A549 treated with dexamethasone at 1 μM for 4 hours (cell line): ENCODE data around the gene MYO3A. TPM values are rescaled to one million over a fixed set of nuclear protein-coding genes. Genes with fewer than 3 reads are reported as not detected.

ENCODE experiments used
- total RNA-seq: library from RNA; stranded (reverse); fragments of 200-300 nt; extraction: Qiagen RNA extraction; gene quantifications from 5 replicates; pipeline ENCODE4 v1.2.3, GENCODE V29; 2022

MYO3A gene, protein sequence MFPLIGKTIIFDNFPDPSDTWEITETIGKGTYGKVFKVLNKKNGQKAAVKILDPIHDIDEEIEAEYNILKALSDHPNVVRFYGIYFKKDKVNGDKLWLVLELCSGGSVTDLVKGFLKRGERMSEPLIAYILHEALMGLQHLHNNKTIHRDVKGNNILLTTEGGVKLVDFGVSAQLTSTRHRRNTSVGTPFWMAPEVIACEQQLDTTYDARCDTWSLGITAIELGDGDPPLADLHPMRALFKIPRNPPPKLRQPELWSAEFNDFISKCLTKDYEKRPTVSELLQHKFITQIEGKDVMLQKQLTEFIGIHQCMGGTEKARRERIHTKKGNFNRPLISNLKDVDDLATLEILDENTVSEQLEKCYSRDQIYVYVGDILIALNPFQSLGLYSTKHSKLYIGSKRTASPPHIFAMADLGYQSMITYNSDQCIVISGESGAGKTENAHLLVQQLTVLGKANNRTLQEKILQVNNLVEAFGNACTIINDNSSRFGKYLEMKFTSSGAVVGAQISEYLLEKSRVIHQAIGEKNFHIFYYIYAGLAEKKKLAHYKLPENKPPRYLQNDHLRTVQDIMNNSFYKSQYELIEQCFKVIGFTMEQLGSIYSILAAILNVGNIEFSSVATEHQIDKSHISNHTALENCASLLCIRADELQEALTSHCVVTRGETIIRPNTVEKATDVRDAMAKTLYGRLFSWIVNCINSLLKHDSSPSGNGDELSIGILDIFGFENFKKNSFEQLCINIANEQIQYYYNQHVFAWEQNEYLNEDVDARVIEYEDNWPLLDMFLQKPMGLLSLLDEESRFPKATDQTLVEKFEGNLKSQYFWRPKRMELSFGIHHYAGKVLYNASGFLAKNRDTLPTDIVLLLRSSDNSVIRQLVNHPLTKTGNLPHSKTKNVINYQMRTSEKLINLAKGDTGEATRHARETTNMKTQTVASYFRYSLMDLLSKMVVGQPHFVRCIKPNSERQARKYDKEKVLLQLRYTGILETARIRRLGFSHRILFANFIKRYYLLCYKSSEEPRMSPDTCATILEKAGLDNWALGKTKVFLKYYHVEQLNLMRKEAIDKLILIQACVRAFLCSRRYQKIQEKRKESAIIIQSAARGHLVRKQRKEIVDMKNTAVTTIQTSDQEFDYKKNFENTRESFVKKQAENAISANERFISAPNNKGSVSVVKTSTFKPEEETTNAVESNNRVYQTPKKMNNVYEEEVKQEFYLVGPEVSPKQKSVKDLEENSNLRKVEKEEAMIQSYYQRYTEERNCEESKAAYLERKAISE (N-terminal part only)
- not detected in 5 replicates for total RNA-seq

DNA sequence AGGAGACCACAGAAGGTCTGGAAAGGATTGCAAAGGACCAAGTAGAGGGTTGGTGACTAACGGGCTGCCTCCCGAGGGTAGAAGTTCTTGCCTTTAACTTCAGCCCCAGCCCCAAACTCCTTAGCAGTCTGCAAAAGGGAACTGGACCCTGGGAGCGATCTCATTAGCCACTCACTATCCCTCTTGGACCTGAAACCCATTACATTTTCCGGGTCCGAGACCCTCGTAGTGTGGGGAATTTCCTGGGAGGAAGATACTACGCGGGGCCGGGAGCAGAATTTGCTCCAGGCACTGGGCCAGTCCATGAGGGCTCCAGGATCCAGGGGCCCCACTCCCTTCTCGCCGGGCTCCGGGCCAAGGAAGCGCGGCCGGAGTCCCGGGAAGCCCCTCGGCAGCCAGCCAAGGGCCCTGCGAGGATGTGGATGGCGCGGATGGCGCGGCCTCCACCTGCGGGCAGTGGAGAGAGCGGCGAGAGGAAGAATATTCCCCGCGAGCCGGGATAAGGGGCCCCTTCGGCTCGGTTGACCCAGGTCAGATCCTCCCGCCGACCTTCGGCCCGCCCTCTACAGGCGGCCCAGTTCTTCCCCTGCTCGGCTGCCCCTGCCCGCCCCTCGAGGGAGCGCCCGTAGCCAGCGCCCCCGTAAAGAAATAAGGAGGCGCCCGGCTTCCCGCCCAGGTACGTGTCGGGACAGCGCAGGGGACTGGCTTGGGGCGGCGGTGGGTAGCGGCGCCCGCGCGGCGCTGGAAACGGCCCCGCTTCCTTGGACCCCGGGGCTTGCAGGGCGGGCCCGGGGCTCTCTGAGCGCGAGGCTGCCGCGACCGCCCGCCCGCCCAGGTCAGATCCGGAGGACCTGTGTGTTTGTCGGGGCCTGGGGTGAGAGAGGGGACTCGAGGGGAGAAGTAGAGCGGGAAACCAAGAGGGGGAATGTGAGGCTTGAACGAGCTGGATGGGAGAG lies at the start of gene MYO3A:
Gene MYO3A (plus strand): TSS at position 577 of the 956 bp plus-strand sequence. CDS start 17,882 bp downstream, outside the sequence.

DNA sequence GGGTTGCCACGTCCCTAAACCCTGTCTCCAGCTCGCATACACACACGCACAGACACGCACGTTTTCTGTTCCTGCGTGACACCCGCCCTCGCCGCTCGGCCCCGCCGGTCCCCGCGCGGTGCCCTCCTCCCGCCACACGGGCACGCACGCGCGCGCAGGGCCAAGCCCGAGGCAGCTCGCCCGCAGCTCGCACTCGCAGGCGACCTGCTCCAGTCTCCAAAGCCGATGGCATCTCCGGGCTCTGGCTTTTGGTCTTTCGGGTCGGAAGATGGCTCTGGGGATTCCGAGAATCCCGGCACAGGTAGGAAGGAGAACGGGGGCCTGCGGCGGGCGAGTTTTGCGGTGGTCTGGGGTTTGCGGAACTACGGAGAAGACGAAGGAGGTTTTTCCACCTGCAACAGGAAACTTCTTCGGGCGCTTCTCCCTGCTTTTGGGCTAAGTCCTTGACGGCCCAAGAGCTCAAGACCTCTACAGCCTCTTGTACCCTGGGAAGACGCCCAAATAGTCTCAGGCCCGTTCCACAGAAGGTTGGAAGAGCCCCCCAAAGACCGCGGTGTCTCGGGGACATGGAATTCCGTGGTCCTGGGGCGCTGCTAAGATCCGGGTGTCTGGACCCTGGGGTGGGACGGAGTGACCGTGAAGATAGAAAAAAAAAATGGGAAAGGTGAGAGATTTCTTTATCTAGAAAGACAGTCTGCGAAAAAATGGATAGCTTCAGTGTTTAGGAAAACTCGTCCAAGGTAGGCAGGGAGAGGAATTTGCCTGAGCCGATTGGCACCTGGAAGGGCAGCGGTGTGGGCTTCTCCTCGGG lies 282.8 kb downstream of the MYO3A start, which contains the start of gene GAD2:
Gene GAD2 (plus strand): TSS at position 190 of the 811 bp plus-strand sequence. CDS start 36 bp downstream, at position 226.

